NCI-H748 treated with DMSO at 0.1 percent for 48 hours (cell line): Measurements from ENCODE around the gene DPM2.
A peak's percentile ranks its signal among the peaks of the same experiment; 100 is the strongest.

ENCODE experiments used
- DNase-seq: peaks from one replicate; lab custom pipeline; 2025; lab: John Stamatoyannopoulos, UW

DPM2 gene

DNA sequence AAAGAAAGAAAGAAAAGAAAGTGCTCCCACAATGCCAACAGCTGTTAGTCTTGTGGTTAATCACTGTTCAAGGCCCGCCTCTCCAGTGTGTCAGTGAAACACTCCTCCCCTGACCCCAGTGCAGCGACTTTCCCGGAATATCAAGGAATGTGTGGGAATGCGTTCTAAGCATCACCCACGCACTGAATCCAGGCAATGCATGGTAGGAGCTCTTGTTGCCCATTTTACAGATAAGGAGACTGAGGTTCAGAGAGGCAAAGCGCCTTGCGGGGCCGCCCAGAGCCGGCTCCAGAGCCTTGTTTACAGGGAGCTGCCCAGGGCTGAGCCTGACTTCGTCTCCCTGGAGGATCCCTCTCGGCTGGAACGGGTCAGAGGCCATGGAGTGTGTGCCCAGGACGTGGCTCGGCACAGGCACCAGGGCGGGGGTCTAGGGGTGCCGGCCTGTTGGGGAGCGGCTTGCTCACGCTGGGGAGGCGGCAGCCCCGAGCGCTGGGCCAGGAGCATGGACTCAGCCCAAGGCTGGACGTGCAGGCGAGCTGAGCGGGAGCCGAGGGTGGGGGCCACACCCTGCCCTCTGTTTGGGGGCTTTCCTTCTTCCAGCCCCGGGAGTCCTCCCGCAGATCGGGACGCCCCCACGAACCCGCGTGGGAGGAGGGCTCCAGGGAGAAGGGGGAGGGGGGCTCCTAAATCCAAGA lies 39.1 kb downstream of the DPM2 start:
- DNase-seq: no peak

- DNase-seq: peak; percentile 27
These were observed 40.4 kb downstream of the DPM2 start for GRCh38 chr9:127897193-127897692.

- no peak for DNase-seq
These were observed 41.1 kb downstream of the DPM2 start for GRCh38 chr9:127896395-127897192.

- DNase-seq: no peak
These were observed 41.8 kb downstream of the DPM2 start for GRCh38 chr9:127895811-127896210.

DNA sequence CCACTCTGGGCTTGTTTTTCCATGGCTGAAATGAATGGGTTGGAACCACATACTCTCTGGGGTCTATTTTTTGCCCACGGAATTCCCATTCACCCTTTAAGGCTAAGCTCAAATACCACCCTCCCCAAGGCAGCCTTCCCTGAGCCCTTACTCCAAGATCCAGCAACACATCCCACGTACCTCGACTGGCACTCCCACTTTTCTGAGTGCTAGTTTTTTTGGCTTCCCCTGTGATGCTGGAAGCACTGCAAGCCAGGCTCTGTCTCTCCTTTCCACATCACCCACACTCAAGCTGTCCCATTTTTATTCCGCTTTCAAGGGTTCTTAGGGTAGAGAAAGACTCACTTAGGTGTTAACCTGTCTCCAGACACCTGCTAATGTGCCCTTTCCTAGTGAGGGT lies 44.3 kb downstream of the DPM2 start:
- no peak for DNase-seq

GRCh38 chr9:127892831-127893230 lies 44.8 kb downstream of the DPM2 start:
- no peak for DNase-seq

GRCh38 chr9:127890053-127890452 lies 47.6 kb downstream of the DPM2 start:
- DNase-seq: no peak

GRCh38 chr9:127887792-127888191 lies 49.9 kb downstream of the DPM2 start:
- DNase-seq: no peak

DNA sequence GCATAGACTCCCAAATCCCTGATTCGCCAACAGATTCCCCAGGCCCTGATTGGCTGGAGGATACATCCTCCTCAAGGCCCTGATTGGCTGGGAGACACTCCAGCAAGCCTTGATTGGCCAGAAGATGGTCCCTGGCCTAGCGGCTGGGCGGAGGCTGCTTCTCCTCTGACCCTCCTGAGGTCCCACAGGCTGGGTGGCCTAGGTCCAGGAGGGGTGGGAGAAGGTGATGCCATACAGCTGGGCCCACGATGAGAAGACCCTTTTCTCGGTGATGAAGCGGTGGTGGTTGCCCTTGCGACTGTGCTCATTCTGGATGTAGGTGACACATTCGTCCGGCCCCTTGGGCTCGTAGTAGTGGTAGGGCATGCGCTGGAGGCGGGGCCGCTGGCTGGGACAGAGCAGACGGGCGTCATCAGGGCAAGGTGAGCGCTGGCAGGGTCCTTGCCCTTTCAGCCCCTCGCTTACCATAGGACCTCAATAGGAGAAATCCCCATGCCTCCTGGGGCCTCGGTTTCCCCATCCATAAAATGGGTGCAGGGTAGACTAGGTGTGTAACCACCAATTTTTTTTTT lies 51.2 kb downstream of the DPM2 start:
- no peak for DNase-seq

- no peak for DNase-seq
These were observed 52.0 kb downstream of the DPM2 start for GRCh38 chr9:127885508-127886281.
